Skeletal muscle cell (primary cell): ENCODE data around the gene COL11A2.

Experiments
- DNase-seq: peaks from one replicate; pipeline ENCODE4 v3.0.0-alpha.2; 2010; ENCODE audit warnings: low read depth
- H3K4me3 ChIP-seq: 2 replicates; pipeline ENCODE4 v1.5.1; 2011; ENCODE audit warnings: low read depth, mild to moderate bottlenecking, control low read depth, low read length, moderate library complexity

The COL11A2 gene

DNA sequence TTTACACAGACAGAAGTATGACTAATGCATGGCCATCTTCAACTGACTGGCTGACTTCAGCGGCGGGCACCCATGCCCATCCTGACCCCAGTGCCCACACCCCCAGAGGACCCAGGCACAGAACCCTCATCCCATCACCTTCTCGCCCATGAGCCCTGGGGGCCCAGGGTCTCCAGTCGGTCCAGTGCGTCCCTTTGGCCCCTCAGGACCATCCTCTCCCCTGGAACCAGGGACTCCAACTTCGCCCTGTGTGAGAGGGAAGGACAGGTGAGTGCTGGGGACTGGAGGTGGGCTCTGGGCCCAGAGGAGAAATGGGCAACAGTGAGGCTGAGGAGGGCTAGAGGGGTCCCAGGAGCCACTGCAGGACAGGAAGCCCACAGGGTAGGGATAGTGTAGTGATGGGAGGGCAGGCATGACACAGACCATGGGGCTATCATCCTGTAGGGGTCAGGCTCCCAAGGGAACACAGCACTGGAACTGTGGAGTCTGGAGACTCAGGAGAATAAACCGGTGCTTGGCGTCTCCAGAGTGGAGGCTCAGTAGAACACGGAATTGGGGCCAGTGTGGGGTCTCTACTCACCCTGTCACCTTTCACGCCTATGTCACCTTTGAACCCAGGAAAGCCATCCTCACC lies 16.7 kb downstream of the COL11A2 start:
- H3K4me3 ChIP-seq, result no peak overlapping the region
- DNase-seq, result no peak

- H3K4me3 ChIP-seq, result no peak overlapping the region
- no peak for DNase-seq
Observed at GRCh38 chr6:33174784-33175183, 17.5 kb downstream of the COL11A2 start.

DNA sequence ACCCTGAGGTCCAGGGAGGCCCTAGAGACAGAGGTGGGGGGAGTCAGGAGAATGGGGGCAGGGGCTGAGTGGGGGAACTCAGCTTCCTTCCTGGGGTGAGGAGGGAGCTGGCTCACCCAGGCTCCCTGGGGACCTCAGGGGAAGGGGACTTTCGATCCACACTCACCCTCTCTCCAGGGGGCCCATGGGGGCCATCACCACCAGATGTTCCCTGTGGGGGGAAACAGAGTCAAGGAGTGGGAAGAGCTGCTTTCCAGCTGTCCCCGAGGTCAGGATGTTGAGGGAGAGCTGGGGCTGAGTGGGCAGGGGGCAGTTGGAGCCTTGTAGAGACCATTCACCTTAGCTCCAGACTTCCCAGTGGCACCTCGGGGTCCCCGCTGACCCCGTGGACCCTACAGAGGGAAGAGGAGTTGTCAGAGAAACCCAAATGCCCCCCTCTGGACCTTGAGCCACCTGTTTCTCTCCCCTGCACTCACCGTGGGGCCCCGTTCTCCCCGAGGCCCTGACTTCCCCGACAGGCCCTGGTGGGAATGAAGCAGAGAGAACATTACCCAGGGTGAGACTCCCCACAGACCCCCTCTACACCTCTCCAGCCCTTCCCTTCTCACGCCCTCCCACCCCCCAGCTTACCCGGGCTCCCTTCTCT lies 18.6 kb downstream of the COL11A2 start:
- no peak overlapping the region for H3K4me3 ChIP-seq
- DNase-seq, result no peak

- DNase-seq, result no peak
Observed at GRCh38 chr6:33172688-33173534, 19.4 kb downstream of the COL11A2 start.

DNA sequence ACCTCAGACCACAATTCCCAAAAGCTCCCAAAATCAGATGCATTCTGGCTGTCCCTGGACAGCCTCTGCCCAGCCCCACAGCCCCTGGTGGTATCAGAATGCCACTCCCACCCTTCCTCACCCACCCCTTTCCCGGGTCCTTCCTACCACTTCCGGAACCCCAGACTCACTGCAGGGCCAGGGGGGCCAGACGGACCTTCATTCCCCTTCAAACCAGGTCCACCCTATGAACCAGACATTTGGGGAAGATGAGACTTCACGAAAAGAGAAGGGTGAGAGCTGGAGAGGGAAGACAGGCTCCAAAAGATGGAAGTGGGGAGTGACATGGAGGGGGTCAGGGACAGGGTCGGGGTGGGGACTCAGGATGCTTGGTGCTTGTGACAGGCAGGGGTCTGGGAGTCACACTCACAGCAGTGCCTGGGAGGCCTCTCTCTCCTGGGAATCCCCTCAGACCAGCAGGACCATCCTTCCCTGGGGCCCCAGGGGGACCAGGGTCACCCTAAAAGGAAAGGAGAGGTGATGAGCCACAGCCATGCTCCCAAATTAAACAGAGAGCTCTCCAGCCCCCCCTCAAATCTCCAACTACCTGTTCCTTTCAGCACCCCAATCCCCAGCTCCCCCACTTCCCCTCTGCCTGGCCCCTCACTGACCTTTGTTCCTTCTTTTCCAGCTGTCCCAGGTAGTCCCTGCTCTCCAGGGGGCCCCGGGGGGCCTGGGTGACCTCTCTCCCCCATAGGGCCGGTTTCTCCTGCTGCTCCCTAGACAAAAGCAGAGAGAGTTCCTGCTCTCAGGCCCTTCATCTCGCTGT lies 20.2 kb downstream of the COL11A2 start:
- no peak overlapping the region for H3K4me3 ChIP-seq
- no peak for DNase-seq

More at GRCh38 chr6:33172688-33173534, 19.4 kb downstream of the COL11A2 start:
- no peak overlapping the region for H3K4me3 ChIP-seq

- DNase-seq, result no peak
- H3K4me3 ChIP-seq, result no peak overlapping the region
Observed at GRCh38 chr6:33171016-33171879, 21.0 kb downstream of the COL11A2 start.

DNA sequence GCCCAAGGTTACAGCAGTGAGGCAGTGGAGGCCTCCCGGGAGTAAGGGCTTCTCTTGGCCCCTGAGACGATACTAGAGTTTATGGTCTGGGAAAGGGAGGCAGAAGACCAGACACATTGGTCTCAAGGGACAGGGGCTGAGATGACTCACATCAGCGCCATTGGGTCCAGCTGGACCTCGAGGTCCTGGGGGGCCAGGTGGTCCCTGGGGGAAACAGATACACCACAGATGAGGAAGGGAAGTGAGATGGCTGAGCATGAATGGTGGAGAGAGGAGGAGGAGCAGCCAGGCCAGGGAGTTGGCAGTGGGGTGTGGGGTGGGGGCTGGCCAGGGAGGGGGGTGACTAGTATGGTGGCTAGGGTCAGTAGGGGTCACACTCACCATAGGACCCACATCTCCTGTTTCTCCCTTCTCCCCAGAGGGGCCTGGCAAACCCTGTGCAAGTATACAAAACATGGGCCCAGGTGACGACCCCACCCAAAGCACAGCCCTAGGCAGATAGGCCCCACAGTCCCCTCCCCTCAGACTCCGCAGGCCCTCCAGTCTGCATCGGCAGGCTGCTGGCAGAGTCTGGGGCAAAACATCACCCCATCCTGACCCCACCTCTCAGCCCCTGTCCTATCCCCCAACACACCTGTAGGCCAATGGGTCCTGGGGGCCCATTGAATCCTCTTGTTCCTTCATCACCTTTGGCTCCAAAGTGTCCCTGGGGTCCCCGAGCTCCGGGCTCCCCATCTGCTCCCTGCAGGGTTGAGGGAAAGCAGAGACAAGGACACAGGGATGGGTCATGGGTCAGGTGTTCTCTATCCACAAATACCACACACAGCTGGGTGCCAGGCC lies 21.9 kb downstream of the COL11A2 start:
- no peak overlapping the region for H3K4me3 ChIP-seq
- DNase-seq, result no peak

GRCh38 chr6:33169291-33170175 lies 22.7 kb downstream of the COL11A2 start:
- DNase-seq, result no peak
- no peak overlapping the region for H3K4me3 ChIP-seq

GRCh38 chr6:33168639-33169038 lies 23.6 kb downstream of the COL11A2 start:
- no peak overlapping the region for H3K4me3 ChIP-seq

GRCh38 chr6:33168284-33168601 lies 24.0 kb downstream of the COL11A2 start:
- DNase-seq, result no peak
- no peak overlapping the region for H3K4me3 ChIP-seq

More at GRCh38 chr6:33168639-33169038, 23.6 kb downstream of the COL11A2 start:
- no peak for DNase-seq

DNA sequence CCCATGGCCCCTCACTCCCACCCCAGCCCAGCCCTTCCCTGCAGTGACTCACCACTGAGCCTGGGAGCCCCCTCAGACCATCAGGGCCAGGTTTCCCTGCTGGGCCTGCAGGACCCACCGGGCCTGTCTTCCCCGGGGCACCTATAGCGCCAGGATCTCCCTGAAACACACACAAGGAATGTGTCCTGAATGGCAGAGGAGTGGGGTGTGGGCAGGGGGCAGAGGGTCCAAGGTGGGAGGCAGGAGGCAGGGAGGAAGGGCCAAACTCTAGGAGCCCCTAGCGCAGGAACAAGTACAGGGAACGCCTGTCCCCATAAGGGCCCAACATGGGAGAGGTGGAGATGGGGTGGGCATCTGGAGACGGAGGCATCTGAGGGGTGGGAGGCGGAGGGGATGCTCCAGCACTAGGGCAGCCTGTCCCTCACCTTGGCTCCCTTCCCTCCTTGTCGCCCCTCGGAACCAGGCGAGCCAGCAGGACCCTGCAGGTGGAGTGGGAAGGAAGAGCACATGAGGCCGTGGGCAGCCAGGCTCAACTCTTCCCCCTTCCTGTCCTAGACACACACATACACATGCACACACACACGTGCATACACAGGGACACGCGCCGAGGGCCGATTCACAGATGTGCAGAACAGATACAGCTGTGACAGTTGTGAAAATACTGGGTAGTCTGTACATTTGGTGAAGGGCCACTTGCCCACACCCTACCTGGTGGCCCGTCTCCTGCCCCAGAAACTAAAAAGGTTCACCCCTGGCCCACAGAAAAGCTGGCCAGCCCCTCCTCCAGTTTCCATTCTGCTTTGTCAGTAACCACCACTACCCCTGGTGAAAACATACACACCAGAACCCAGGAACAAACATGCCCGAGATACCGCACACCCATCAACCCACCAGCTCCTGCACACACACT lies 24.6 kb downstream of the COL11A2 start:
- no peak for DNase-seq
- H3K4me3 ChIP-seq, result no peak overlapping the region

DNA sequence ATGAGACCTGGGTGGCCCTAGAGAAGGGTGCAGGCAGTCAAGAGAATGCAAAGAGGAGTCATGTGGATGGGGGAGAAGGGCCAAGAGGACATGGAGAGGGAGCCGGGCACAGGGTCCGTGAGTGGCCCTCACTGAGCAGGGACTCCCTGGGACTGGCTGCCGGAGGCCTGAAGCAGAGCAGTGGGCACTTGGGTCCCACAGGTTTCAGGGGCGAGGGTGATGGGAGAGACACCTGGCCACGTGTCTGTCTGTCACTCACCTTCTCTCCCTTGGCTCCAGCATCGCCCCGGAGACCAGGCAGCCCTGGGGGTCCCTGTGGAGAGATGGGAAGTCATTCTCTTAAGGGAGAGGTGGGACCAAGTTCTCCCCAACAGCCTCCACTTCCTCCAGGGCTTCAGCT lies 25.5 kb downstream of the COL11A2 start:
- DNase-seq, result no peak
- H3K4me3 ChIP-seq, result no peak overlapping the region

DNA sequence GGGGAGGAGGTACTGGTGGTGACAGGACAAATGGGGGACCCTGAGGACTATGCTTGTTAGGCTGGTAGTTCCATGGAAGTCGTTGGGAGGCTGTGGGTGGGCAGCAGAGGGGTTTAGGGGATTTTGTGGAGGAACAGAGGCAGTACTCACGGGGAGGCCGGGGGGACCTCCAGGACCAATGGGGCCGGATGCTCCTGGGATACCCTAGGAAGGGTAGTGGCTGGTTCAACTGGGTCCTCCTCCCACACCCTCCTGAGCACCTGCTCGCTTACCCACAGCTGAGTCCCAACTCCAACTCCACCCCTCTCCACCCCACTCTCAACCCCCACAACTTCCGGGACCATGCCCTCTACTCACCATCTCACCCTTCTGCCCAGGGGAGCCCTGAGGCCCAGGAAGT lies 25.9 kb downstream of the COL11A2 start:
- no peak for DNase-seq
- H3K4me3 ChIP-seq, result no peak overlapping the region

DNA sequence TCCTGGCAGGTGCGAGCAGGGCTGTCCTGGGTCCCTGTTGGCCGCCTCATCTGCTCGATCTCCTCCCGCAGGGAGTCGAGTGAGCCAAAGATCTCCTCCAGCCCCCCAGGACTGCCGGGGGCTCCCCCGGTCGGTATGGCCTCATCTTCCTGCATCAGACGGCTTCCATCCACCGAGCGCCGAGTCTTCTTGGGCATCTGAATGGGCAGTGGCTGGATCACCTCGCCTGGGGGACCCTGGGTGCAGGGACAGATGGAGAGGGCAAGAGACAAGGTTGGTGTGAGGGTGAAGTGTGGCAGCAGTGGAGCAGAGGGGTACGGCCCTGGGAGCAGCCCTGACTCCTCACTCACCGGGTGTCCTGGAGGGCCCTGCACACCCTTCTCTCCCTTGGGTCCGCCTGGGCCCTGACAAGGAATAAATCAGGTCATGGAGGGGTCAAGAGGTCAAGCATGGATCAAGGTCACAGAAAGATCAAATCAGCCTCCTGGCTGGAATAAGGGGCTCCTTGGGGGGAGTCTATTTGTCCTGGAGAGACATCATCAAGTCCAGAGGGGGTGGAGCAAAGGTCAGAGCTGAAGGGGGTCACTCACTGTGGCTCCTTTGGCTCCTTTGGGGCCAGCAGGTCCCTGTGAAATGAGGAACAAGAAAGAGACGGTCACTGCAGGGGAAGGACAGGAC lies 26.5 kb downstream of the COL11A2 start:
- DNase-seq, result no peak
- no peak overlapping the region for H3K4me3 ChIP-seq

DNA sequence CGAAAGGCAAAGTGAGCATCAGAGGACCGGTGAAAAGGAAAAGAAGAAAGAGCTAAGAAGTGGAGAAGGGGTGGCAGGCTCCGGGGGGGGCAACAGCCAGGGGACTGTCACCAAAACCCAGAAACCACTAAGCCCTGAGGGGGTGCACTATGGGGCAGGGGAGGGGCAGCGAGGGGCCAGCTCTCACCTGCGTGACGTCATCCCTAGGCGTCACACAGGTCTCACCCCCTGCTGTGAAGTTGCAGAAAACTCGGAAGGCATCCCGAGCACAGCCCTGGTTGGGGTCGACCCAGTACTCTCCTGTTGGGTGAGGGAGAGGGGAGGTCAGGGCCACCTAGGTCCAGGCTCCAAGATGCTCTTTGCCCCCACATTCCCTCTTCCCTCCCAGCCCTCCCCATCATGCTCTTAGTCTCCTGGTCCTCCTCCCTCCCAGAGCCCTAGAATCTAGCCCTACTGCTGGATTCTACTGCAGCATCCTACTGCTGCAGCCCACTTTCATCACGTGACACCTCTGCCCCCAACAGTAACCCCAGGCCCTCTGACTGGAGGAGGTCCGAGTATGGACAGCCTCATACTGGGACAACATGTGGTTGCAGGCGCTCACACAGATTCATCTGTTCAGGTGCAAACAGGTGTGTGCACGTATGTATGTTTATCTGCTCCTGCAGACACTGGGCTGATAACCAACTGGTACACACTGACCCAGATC lies 27.4 kb downstream of the COL11A2 start:
- no peak overlapping the region for H3K4me3 ChIP-seq

More for the DNA sequence above, 27.4 kb downstream of the COL11A2 start:
- no peak for DNase-seq
